HepG2 (cell line): Measurements from ENCODE around the gene ATF6. TPM values are rescaled to one million over a fixed set of nuclear protein-coding genes. Genes with fewer than 3 reads are reported as not detected.

Experiments used
- CBX2 ChIP-seq, 2 experiments: fragments of 200-600 bp in 1 of 2; sonication (generic); formaldehyde crosslinking in 1 of 2; IDR thresholded peaks; 2 replicates each; pipeline versions ENCODE4 v1.7.0 to v1.8.1; 2018 to 2022; ENCODE audit warnings: low read depth in 2 of 2, low read length in 1 of 2, mild to moderate bottlenecking in 1 of 2, missing genetic modification reagents in 1 of 2
- HMG20A ChIP-seq: IDR thresholded peaks from 2 replicates; pipeline ENCODE4 v1.6.1; 2016; ENCODE audit warnings: borderline replicate concordance
- KLF12 ChIP-seq: sonication (generic); formaldehyde crosslinking; IDR thresholded peaks from 2 replicates; pipeline ENCODE4 v1.4.0; 2020; ENCODE audit warnings: missing genetic modification reagents, borderline replicate concordance
- THAP11 ChIP-seq: IDR thresholded peaks from 2 replicates; pipeline ENCODE4 v1.6.1; 2016; ENCODE audit warnings: missing biosample characterization, missing genetic modification reagents
- ZNF782 ChIP-seq: sonication (generic); formaldehyde crosslinking; IDR thresholded peaks from 2 replicates; pipeline ENCODE4 v1.4.0; 2020; ENCODE audit warnings: missing genetic modification reagents, mild to moderate bottlenecking, borderline replicate concordance
- polyA plus RNA-seq, 8 experiments: library from polyadenylated mRNA; depleted of rRNA in 3 of 8; stranded (reverse) in 7 of 8; unstranded in 1 of 8; fragments of >200 nt; fragmentation: Illumina TruSeq in 4 of 8; extraction: Trizol in 4 of 8; gene quantifications; 2 replicates each; pipeline versions ENCODE4 v1.2.1 to v1.2.3, GENCODE V29; 2011 to 2016; ENCODE audit warnings: low read depth in 4 of 8, missing spikeins in 1 of 8, mixed read lengths in 1 of 8; ENCODE audit not compliant: insufficient read depth in 1 of 8
- total RNA-seq, 5 experiments: library from RNA; depleted of rRNA; stranded (reverse); fragments of >200 nt; fragmentation: Illumina TruSeq; extraction: Trizol; gene quantifications; 2 replicates each; pipeline ENCODE4 v1.2.3, GENCODE V29; 2016; ENCODE audit warnings: low read depth in 1 of 5
- TF ChIP-seq, protein P1 (sequence below): sonication (generic); formaldehyde crosslinking; IDR thresholded peaks from 2 replicates; pipeline ENCODE4 v1.4.0; 2020; ENCODE audit warnings: mild to moderate bottlenecking, missing genetic modification reagents
- TF ChIP-seq, protein P2 (sequence below): sonication (generic); formaldehyde crosslinking; conservative IDR thresholded peaks from 2 replicates; pipeline ENCODE4 v1.4.0; 2020; ENCODE audit warnings: missing genetic modification reagents
- TF ChIP-seq, protein P3 (sequence below): sonication (generic); formaldehyde crosslinking; IDR thresholded peaks from 2 replicates; pipeline ENCODE4 v1.4.0; 2020; ENCODE audit warnings: missing genetic modification reagents, borderline replicate concordance

The ATF6 gene
- total and polyA plus RNA-seq, 2 of the 13 experiments (the other 11 are each of a cell fraction or from before 2014, with no cell fraction given) = 13.2 to 14.5 TPM

DNA sequence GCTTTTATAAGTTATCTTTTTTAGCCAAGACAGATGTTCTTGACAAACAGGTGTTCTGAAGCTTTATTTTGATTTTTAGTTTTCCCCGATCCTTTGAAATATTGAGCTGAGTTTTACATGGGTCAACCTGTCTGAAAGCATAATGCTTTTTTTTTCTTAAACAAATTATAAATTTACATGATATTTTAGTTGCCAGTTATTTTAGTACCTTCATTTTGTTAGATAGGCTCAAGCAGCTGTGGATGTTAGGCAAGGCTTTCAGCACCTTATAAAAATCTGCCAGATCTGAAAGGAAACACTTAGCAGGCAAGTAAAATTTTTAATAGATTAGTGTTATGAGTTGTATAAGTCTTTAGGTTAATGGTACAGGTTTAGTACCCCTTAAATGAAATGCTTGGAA is 33.7 kb downstream of the ATF6 start (continued):
- TF ChIP-seq, protein P1, sequence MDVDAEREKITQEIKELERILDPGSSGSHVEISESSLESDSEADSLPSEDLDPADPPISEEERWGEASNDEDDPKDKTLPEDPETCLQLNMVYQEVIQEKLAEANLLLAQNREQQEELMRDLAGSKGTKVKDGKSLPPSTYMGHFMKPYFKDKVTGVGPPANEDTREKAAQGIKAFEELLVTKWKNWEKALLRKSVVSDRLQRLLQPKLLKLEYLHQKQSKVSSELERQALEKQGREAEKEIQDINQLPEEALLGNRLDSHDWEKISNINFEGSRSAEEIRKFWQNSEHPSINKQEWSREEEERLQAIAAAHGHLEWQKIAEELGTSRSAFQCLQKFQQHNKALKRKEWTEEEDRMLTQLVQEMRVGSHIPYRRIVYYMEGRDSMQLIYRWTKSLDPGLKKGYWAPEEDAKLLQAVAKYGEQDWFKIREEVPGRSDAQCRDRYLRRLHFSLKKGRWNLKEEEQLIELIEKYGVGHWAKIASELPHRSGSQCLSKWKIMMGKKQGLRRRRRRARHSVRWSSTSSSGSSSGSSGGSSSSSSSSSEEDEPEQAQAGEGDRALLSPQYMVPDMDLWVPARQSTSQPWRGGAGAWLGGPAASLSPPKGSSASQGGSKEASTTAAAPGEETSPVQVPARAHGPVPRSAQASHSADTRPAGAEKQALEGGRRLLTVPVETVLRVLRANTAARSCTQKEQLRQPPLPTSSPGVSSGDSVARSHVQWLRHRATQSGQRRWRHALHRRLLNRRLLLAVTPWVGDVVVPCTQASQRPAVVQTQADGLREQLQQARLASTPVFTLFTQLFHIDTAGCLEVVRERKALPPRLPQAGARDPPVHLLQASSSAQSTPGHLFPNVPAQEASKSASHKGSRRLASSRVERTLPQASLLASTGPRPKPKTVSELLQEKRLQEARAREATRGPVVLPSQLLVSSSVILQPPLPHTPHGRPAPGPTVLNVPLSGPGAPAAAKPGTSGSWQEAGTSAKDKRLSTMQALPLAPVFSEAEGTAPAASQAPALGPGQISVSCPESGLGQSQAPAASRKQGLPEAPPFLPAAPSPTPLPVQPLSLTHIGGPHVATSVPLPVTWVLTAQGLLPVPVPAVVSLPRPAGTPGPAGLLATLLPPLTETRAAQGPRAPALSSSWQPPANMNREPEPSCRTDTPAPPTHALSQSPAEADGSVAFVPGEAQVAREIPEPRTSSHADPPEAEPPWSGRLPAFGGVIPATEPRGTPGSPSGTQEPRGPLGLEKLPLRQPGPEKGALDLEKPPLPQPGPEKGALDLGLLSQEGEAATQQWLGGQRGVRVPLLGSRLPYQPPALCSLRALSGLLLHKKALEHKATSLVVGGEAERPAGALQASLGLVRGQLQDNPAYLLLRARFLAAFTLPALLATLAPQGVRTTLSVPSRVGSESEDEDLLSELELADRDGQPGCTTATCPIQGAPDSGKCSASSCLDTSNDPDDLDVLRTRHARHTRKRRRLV (CRISPR knock-in tag) = no peak
- TF ChIP-seq CBX2 (IDR thresholded peaks at IDR 0.05; ENCODE audit: low read depth, low read length) (no peak), CBX2 (CRISPR knock-in tag; IDR thresholded peaks at IDR 0.05; ENCODE audit: low read depth) (no peak), THAP11 (CRISPR knock-in tag) (no peak), KLF12 (CRISPR knock-in tag) (no peak), ZNF782 (CRISPR knock-in tag) (no peak), HMG20A (no peak)
- TF ChIP-seq, protein P2, sequence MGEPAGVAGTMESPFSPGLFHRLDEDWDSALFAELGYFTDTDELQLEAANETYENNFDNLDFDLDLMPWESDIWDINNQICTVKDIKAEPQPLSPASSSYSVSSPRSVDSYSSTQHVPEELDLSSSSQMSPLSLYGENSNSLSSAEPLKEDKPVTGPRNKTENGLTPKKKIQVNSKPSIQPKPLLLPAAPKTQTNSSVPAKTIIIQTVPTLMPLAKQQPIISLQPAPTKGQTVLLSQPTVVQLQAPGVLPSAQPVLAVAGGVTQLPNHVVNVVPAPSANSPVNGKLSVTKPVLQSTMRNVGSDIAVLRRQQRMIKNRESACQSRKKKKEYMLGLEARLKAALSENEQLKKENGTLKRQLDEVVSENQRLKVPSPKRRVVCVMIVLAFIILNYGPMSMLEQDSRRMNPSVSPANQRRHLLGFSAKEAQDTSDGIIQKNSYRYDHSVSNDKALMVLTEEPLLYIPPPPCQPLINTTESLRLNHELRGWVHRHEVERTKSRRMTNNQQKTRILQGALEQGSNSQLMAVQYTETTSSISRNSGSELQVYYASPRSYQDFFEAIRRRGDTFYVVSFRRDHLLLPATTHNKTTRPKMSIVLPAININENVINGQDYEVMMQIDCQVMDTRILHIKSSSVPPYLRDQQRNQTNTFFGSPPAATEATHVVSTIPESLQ (CRISPR knock-in tag) = no peak
- TF ChIP-seq, protein P3, sequence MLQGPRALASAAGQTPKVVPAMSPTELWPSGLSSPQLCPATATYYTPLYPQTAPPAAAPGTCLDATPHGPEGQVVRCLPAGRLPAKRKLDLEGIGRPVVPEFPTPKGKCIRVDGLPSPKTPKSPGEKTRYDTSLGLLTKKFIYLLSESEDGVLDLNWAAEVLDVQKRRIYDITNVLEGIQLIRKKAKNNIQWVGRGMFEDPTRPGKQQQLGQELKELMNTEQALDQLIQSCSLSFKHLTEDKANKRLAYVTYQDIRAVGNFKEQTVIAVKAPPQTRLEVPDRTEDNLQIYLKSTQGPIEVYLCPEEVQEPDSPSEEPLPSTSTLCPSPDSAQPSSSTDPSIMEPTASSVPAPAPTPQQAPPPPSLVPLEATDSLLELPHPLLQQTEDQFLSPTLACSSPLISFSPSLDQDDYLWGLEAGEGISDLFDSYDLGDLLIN (CRISPR knock-in tag) = no peak
